ENCODE measurements around the gene FAM3D. TPM values are rescaled to one million over a fixed set of nuclear protein-coding genes. Genes with fewer than 3 reads are reported as not detected.
"Not testable (repeated sequence)": the region's sequence is repeated elsewhere in the genome, so short reads cannot be mapped to it uniquely, and the experiment has no call there.

The FAM3D gene, protein sequence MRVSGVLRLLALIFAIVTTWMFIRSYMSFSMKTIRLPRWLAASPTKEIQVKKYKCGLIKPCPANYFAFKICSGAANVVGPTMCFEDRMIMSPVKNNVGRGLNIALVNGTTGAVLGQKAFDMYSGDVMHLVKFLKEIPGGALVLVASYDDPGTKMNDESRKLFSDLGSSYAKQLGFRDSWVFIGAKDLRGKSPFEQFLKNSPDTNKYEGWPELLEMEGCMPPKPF
- 10 to 100 TPM in 1 of 4 donors, 1 to 10 TPM in 1, not detected in 2; 1.9 to 33.2 TPM for total RNA-seq

DNA sequence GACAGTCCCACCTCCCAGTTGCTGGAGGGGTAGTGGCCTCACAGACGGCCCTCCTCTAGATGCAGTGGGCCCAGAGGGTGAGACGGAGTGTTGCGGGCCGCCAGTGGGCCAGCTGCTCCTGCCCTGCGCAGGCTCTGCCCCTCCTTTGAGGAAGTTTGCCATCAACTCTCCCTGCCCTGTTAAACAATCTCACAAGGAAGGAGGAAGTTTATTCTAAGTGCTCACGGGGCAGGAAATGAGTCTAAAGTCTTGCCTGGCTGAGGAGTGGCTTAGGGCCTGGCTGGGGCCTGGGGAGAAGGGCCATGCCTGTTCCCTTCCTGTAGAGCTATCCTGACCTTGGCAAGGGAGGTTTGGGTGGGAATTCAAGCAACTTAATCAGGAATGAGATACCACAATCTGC lies at the start of gene FAM3D:
FAM3D (minus strand) TSS at position 92 of the 400 bp plus-strand sequence. CDS start 11,211 bp downstream, outside the sequence.
- WGBS, 2 donors (ENCODE audit: low coverage in 1 of 2) = no CpG with 5 or more reads among the region's 6 CpGs
- peak; percentile 32 for ATAC-seq
- Histone ChIP-seq H3K27ac (no peak within 1 kb of the TSS), H3K4me1 (no peaks in the 10 kb centered on the region), H3K4me3 (no peak within 1 kb of the TSS), H3K9me3 (no peaks in the 10 kb centered on the region), H3K36me3 (no peaks in the 10 kb centered on the region), H3K27me3 (peaks cover 7% of the 10 kb centered on the region)
- no peak for TF ChIP-seq POLR2A (IDR thresholded peaks at IDR 0.05)
- TF ChIP-seq EP300 (IDR thresholded peaks at IDR 0.05) = no peak
- TF ChIP-seq, protein P1, sequence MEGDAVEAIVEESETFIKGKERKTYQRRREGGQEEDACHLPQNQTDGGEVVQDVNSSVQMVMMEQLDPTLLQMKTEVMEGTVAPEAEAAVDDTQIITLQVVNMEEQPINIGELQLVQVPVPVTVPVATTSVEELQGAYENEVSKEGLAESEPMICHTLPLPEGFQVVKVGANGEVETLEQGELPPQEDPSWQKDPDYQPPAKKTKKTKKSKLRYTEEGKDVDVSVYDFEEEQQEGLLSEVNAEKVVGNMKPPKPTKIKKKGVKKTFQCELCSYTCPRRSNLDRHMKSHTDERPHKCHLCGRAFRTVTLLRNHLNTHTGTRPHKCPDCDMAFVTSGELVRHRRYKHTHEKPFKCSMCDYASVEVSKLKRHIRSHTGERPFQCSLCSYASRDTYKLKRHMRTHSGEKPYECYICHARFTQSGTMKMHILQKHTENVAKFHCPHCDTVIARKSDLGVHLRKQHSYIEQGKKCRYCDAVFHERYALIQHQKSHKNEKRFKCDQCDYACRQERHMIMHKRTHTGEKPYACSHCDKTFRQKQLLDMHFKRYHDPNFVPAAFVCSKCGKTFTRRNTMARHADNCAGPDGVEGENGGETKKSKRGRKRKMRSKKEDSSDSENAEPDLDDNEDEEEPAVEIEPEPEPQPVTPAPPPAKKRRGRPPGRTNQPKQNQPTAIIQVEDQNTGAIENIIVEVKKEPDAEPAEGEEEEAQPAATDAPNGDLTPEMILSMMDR (IDR thresholded peaks at IDR 0.05) = no peak

DNA sequence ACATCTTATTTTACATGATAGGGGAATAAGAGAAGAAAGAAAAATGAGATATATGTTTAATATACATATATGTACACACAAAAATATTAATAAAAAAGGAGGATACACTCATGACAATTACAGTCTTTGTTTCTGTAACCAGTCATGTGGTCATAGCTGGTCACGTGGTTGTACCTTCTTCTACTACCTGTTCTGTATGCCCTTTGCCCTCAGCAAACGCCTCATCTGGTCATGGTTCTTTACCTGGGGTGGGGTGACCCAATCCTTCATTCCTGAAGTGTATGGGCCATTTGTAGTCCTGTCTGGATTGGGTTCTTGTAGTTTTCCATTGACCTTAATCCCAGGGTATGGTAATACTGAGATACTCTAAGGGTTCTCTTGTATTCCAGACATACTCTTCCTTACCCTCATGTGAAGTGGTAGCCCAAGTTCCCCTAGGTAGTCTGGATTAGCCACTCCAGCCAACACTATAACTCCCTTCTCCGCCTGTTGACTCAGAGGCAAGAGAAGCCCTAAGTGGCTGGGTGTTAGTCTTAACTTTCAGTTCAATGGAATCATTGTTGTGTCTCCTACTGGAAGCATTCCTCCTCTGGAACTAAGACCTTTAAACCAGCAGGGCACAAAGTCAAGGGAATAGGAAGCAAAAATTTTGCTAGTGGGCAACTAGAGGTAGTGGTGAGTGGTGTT lies 47.3 kb upstream of the FAM3D start:
- H3K4me1 ChIP-seq = no peaks in the 10 kb centered on the region
- ATAC-seq = no peak
- H3K9me3 ChIP-seq = no peaks in the 10 kb centered on the region
- TF ChIP-seq POLR2A (IDR thresholded peaks at IDR 0.05) = no peak
- TF ChIP-seq, protein P1 (IDR thresholded peaks at IDR 0.05) = no peak
- TF ChIP-seq EP300 (IDR thresholded peaks at IDR 0.05) = no peak
- TF ChIP-seq POLR2AphosphoS5 (IDR thresholded peaks at IDR 0.05) = no peak
- 79 to 83% methylated on average over 3 of the region's 3 CpGs for WGBS, 2 donors (ENCODE audit: low coverage in 1 of 2)
- H3K36me3 ChIP-seq = no peaks in the 10 kb centered on the region
- no peak overlapping the region for H3K4me3 ChIP-seq
- H3K27me3 ChIP-seq = no peaks in the 10 kb centered on the region
- no peak overlapping the region for H3K27ac ChIP-seq

DNA sequence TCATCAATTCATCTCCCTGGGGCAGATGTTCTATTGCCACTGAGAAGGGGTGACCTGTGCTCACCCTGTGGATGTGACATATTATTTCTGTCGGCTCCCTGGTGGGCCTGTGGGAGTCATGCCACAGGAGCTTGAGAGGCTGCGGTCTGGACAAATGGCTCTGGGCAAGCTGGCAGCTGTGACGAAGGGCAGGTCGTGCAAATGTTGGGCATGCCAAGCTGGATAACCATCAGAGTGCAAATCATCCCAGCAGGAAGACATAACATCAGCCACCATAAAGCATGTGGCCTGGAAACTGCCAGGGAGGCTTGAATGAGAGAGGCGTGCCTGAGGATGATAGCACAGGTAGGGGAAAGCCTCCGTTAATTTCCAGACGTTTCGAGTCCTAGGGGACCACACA lies 45.3 kb upstream of the FAM3D start:
- Histone ChIP-seq H3K27ac (no peak overlapping the region), H3K27me3 (no peaks in the 10 kb centered on the region), H3K9me3 (no peaks in the 10 kb centered on the region), H3K4me3 (no peak overlapping the region), H3K4me1 (no peaks in the 10 kb centered on the region), H3K36me3 (no peaks in the 10 kb centered on the region)
- TF ChIP-seq EP300 (IDR thresholded peaks at IDR 0.05) = no peak
- TF ChIP-seq POLR2A (IDR thresholded peaks at IDR 0.05) = no peak
- no peak for TF ChIP-seq POLR2AphosphoS5 (IDR thresholded peaks at IDR 0.05)
- TF ChIP-seq, protein P1 (IDR thresholded peaks at IDR 0.05) = no peak
- ATAC-seq = no peak
- 72% methylated on average over 5 of the region's 8 CpGs; no CpG with 5 or more reads in 1 of the 2 donors for WGBS, 2 donors (ENCODE audit: low coverage in 1 of 2)

DNA sequence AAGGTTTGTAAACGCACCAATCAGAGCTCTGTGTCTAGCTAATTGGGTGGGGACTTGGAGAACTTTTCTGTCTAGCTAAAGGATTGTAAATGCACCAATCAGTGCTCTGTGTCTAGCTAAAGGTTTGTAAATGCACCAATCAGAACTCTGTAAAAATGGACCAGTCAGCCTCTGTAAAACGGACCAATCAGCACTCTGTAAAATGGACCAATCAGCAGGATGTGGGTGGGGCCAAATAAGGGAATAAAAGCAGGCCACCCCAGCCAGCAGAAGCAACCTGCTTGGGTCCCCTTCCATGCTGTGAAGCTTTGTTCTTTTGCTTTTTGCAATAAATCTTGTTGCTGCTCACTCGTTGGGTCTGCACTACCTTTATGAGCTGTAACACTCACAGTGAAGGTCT lies 42.4 kb upstream of the FAM3D start:
- H3K36me3 ChIP-seq, H3K9me3 ChIP-seq, H3K4me1 ChIP-seq, H3K27me3 ChIP-seq, ATAC-seq, H3K27ac ChIP-seq, H3K4me3 ChIP-seq: not testable (repeated sequence)
- 67 to 88% methylated on average over 3 of the region's 3 CpGs for WGBS, 2 donors (ENCODE audit: low coverage in 1 of 2)

DNA sequence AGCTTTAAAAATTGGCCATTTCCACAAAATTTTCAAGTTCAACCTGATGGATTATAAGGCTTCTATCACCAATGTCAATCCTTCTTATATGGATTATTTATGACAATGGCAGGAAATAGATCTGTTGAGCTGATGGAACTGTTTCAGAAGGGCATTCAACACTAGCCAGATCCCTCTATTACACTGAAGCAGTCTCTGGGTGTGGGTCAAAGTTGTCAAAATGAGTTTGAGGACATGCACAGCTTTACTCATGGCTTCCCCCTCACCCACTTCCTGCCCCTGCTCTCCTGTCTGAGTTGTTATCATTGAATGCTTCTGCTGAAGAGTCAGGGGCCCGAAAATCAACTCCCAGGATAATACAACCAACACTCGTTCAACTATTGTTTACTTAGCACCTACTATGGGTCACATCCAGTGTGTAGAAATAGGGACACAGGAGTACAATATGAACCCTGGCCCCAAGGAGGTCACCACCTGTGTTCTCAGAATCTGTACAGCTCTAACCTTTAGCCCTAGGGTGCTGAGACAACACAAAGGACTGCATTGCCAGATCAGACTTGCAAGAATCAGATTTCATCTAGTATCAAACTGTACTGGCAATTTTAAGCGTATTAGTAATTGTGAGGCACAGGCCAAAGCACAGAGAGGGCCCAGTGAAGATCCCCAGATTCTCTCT lies 41.7 kb upstream of the FAM3D start:
- Histone ChIP-seq H3K27ac (no peak overlapping the region), H3K27me3 (no peaks in the 10 kb centered on the region), H3K4me3 (no peak overlapping the region), H3K4me1 (no peaks in the 10 kb centered on the region), H3K9me3 (no peaks in the 10 kb centered on the region), H3K36me3 (no peaks in the 10 kb centered on the region)
- TF ChIP-seq, protein P1 (IDR thresholded peaks at IDR 0.05) = no peak
- no peak for TF ChIP-seq POLR2AphosphoS5 (IDR thresholded peaks at IDR 0.05)
- no peak for TF ChIP-seq EP300 (IDR thresholded peaks at IDR 0.05)
- TF ChIP-seq POLR2A (IDR thresholded peaks at IDR 0.05) = no peak
- ATAC-seq = no peak
- WGBS, 2 donors (ENCODE audit: low coverage in 1 of 2) = 58 to 75% methylated on average over 2 to 3 of the region's 3 CpGs
